GM08714 (cell line): ENCODE measurements around the gene CDC20.
"Not testable (repeated sequence)": the region's sequence is repeated elsewhere in the genome, so short reads cannot be mapped to it uniquely, and the experiment has no call there.

ENCODE experiments used
- H3K4me3 ChIP-seq: fragments of 200-500 bp; sonication (Bioruptor generic); 2 replicates; pipeline ENCODE4 v1.5.1; 2014; ENCODE audit warnings: mild to moderate bottlenecking, low read length, inconsistent platforms
- ZNF274 ChIP-seq: IDR thresholded peaks from 2 replicates; pipeline ENCODE4 v1.6.1; 2012; ENCODE audit warnings: mild to moderate bottlenecking, low read depth, low read length

The CDC20 gene

GRCh38 chr1:43396059-43396458, 37.3 kb downstream of the CDC20 start:
- no peak overlapping the region for H3K4me3 ChIP-seq
- no peak for TF ChIP-seq ZNF274

- no peak overlapping the region for H3K4me3 ChIP-seq
- TF ChIP-seq ZNF274: no peak
These were observed 39.4 kb downstream of the CDC20 start for GRCh38 chr1:43398227-43398626.

- H3K4me3 ChIP-seq: not testable (repeated sequence)
These were observed 41.7 kb downstream of the CDC20 start for GRCh38 chr1:43400441-43400840.

- no peak overlapping the region for H3K4me3 ChIP-seq
- no peak for TF ChIP-seq ZNF274
These were observed 43.5 kb downstream of the CDC20 start for GRCh38 chr1:43402089-43402865.

GRCh38 chr1:43404353-43404752, 45.6 kb downstream of the CDC20 start:
- H3K4me3 ChIP-seq: no peak overlapping the region
- TF ChIP-seq ZNF274: no peak

GRCh38 chr1:43405219-43405875, 46.6 kb downstream of the CDC20 start:
- H3K4me3 ChIP-seq: no peak overlapping the region
- TF ChIP-seq ZNF274: no peak

GRCh38 chr1:43405876-43406234, 47.1 kb downstream of the CDC20 start:
- H3K4me3 ChIP-seq: no peak overlapping the region
- no peak for TF ChIP-seq ZNF274

GRCh38 chr1:43410571-43410970, 51.8 kb downstream of the CDC20 start:
- no peak overlapping the region for H3K4me3 ChIP-seq

More at GRCh38 chr1:43410571-43410970, 51.8 kb downstream of the CDC20 start:
- TF ChIP-seq ZNF274: no peak
